ENCODE results near the gene NDUFA8.
A peak's percentile ranks its signal among the peaks of the same experiment; 100 is the strongest.

DNA sequence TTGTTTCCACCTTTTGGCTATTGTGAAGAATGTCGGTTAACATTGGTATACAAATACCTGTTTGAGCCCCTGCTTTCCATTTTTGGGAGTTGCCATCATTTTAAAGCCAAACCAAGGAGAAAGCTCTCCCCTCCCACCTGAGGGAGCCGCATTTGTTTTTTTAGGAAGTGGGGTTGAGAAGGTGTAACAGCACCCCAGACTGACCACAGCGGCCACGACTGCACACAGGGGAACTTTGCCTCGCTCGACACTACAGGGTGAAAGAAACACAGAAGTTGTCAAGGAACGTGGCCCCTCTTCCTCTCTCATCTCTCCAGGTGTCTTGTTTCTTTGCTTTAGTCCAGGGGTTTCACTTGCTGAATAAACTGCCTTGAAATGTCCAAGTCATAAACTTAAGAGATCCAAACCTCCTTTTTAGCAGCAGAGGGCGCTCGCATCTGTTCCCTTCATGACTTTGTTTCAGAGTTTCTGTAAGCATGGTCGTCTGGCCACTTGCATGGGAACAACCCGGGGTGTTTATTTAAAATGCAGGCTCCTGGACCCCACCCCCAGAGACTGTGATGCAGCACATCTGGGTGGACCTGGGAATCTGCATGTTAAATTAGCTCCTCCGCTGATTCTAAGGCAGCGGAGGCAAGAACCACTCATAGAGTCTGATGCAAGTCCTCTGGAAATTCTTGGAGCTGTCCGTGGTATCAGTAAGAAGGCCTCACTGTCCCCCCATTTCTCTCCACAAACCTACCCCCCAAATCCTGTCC, 64.4 kb downstream of the NDUFA8 start:
- TF ChIP-seq, protein P1, sequence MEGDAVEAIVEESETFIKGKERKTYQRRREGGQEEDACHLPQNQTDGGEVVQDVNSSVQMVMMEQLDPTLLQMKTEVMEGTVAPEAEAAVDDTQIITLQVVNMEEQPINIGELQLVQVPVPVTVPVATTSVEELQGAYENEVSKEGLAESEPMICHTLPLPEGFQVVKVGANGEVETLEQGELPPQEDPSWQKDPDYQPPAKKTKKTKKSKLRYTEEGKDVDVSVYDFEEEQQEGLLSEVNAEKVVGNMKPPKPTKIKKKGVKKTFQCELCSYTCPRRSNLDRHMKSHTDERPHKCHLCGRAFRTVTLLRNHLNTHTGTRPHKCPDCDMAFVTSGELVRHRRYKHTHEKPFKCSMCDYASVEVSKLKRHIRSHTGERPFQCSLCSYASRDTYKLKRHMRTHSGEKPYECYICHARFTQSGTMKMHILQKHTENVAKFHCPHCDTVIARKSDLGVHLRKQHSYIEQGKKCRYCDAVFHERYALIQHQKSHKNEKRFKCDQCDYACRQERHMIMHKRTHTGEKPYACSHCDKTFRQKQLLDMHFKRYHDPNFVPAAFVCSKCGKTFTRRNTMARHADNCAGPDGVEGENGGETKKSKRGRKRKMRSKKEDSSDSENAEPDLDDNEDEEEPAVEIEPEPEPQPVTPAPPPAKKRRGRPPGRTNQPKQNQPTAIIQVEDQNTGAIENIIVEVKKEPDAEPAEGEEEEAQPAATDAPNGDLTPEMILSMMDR (IDR thresholded peaks at IDR 0.05), result peak; percentile 45 to 68 (median 49)
- TF ChIP-seq POLR2AphosphoS5 (IDR thresholded peaks at IDR 0.05), result no peak

Data from esophagus muscularis mucosa (tissue), 3 donors.